ENCODE results near the gene TSNAXIP1.

TSNAXIP1 gene

GRCh38 chr16:67782567-67783352 is 23.9 kb upstream of the TSNAXIP1 start:
- no peak for DNase-seq

- no peak for DNase-seq
These were observed 23.4 kb upstream of the TSNAXIP1 start for GRCh38 chr16:67783353-67783725.

GRCh38 chr16:67786491-67786890 is 20.2 kb upstream of the TSNAXIP1 start:
- DNase-seq = no peak

- DNase-seq = no peak
These were observed 16.6 kb upstream of the TSNAXIP1 start for GRCh38 chr16:67790071-67790470.

- DNase-seq = no peak
These were observed 10.5 kb upstream of the TSNAXIP1 start for GRCh38 chr16:67796099-67796718.

GRCh38 chr16:67800338-67800926 is 6.3 kb upstream of the TSNAXIP1 start:
- DNase-seq = no peak

- no peak for DNase-seq
These were observed 5.4 kb upstream of the TSNAXIP1 start for GRCh38 chr16:67801241-67801640.

- no peak for DNase-seq
These were observed 4.8 kb upstream of the TSNAXIP1 start for GRCh38 chr16:67801883-67802282.

GRCh38 chr16:67803894-67804293 is 2.8 kb upstream of the TSNAXIP1 start:
- no peak for DNase-seq

GRCh38 chr16:67804853-67805542 is 1.7 kb upstream of the TSNAXIP1 start:
- no peak for DNase-seq

- no peak for DNase-seq
These were observed 816 bp upstream of the TSNAXIP1 start for GRCh38 chr16:67805718-67806427.

- no peak for DNase-seq
These were observed 526 bp downstream of the TSNAXIP1 start for GRCh38 chr16:67807148-67807682.

- DNase-seq = no peak
These were observed 5.2 kb downstream of the TSNAXIP1 start for GRCh38 chr16:67811899-67812298.

- DNase-seq = no peak
These were observed 7.9 kb downstream of the TSNAXIP1 start for GRCh38 chr16:67814567-67814966.

- DNase-seq = no peak
These were observed 14.0 kb downstream of the TSNAXIP1 start for GRCh38 chr16:67820608-67821259.

GRCh38 chr16:67822511-67822910 is 15.8 kb downstream of the TSNAXIP1 start:
- DNase-seq = no peak

- no peak for DNase-seq
These were observed 18.4 kb downstream of the TSNAXIP1 start for GRCh38 chr16:67825119-67825518.

GRCh38 chr16:67825906-67826305 is 19.2 kb downstream of the TSNAXIP1 start:
- no peak for DNase-seq

GRCh38 chr16:67828651-67829050 is 22.0 kb downstream of the TSNAXIP1 start:
- DNase-seq = no peak

GRCh38 chr16:67833030-67833414 is 26.3 kb downstream of the TSNAXIP1 start:
- no peak for DNase-seq

- DNase-seq = peak; percentile 88
These were observed 26.9 kb downstream of the TSNAXIP1 start for GRCh38 chr16:67833415-67834241.

Data from KG1 (cell line).